WTC11 (cell line): Measurements from ENCODE around the gene PAEP.

ENCODE experiments used
- ATF1 ChIP-seq: sonication (generic); formaldehyde crosslinking; IDR thresholded peaks from 2 replicates; pipeline ENCODE4 v1.8.1; 2023; ENCODE audit warnings: mild to moderate bottlenecking, moderate library complexity, missing genetic modification reagents
- CTCF ChIP-seq: fragments of 200-600 bp; IDR thresholded peaks from 2 replicates; pipeline ENCODE4 v1.8.0; 2022; ENCODE audit warnings: antibody characterized with exemption
- ZNF281 ChIP-seq: sonication (generic); formaldehyde crosslinking; IDR thresholded peaks from 2 replicates; pipeline ENCODE4 v1.8.0; 2023; ENCODE audit warnings: mild to moderate bottlenecking, missing genetic modification reagents

GRCh38 chr9:135615666-135616618, 54.4 kb downstream of the PAEP start:
- no peak for TF ChIP-seq ATF1 (CRISPR knock-in tag)
- no peak for TF ChIP-seq CTCF
- TF ChIP-seq ZNF281 (CRISPR knock-in tag): no peak
